Endothelial cell of umbilical vein (primary cell): ENCODE data around the gene NRXN3. TPM values are rescaled to one million over a fixed set of nuclear protein-coding genes. Genes with fewer than 3 reads are reported as not detected.

Source experiments
- BruUV-seq: library from RNA; stranded (reverse); fragments of 400-500 nt; replicated peaks from 2 replicates; lab custom pipeline; 2021; lab: Mats Ljungman, UMichigan
- CTCF ChIA-PET: fragments of 300-600, 350-600 bp; sonication (Branson Sonifier 250); formaldehyde crosslinking; loops from one replicate; lab custom pipeline; 2021; ENCODE audit warnings: antibody characterized with exemption, inconsistent platforms; lab: Charles Lee
- POLR2A ChIA-PET: fragments of 300-600, 350-600 bp; sonication (Branson Sonifier 250); formaldehyde crosslinking; loops from one replicate; lab custom pipeline; 2021; ENCODE audit warnings: antibody characterized with exemption, inconsistent platforms; lab: Charles Lee
- DNase-seq: peaks from one replicate; pipeline ENCODE4 v3.0.0-alpha.2; 2011; ENCODE audit warnings: low read depth, low spot score
- FAIRE-seq: peaks from 2 replicates; lab custom pipeline; 2011; peaks lifted over from hg19 to GRCh38; lab: Jason Lieb, UNC
- H2AFZ ChIP-seq: 2 replicates; pipeline ENCODE4 v1.6.0; 2012; ENCODE audit warnings: low read depth, low read length, control low read depth, inconsistent platforms
- H3K27ac ChIP-seq: 2 replicates; pipeline ENCODE4 v1.5.1; 2011; ENCODE audit warnings: low read depth, mild to moderate bottlenecking, control low read depth, low read length, moderate library complexity; ENCODE audit not compliant: insufficient read depth
- H3K27me3 ChIP-seq, 2 experiments: 2 replicates each; pipeline versions ENCODE4 v1.6.0 to v1.6.1; 2011; ENCODE audit warnings: low read length in 2 of 2, mixed read lengths in 1 of 2; ENCODE audit not compliant: control insufficient read depth in 2 of 2, insufficient read depth in 2 of 2
- H3K36me3 ChIP-seq, 2 experiments: 2 replicates in 1 of 2; 3 replicates in 1 of 2; pipeline ENCODE4 v1.5.1; 2011; ENCODE audit warnings: low read length in 2 of 2, mild to moderate bottlenecking in 1 of 2, moderate library complexity in 1 of 2; ENCODE audit not compliant: control insufficient read depth in 2 of 2, insufficient read depth in 2 of 2; ENCODE audit errors: extremely low read depth in 1 of 2
- H3K4me1 ChIP-seq: 3 replicates; pipeline ENCODE4 v1.5.1; 2011; ENCODE audit warnings: mild to moderate bottlenecking, low read length; ENCODE audit not compliant: control insufficient read depth, insufficient read depth; ENCODE audit errors: extremely low read depth
- H3K4me2 ChIP-seq: 2 replicates; pipeline ENCODE4 v1.6.1; 2011; ENCODE audit warnings: low read length, control low read depth, mixed read lengths; ENCODE audit not compliant: insufficient read depth
- H3K4me3 ChIP-seq, 3 experiments: fragments of 200-600 bp in 1 of 3; sonication (generic), shearing (Covaris generic) in 1 of 3; replicated peaks in 1 of 3; 2 replicates each; pipeline ENCODE4 v1.5.1; 2011 to 2016; ENCODE audit warnings: control low read depth in 3 of 3, low read length in 3 of 3, mild to moderate bottlenecking in 2 of 3, inconsistent platforms in 1 of 3, low read depth in 1 of 3, moderate library complexity in 1 of 3; ENCODE audit not compliant: insufficient read depth in 1 of 3
- H3K79me2 ChIP-seq: 2 replicates; pipeline ENCODE4 v1.6.0; 2012; ENCODE audit warnings: low read length, inconsistent platforms; ENCODE audit not compliant: control insufficient read depth, insufficient read depth
- H3K9ac ChIP-seq: replicated peaks from 2 replicates; pipeline ENCODE3; 2011; ENCODE audit warnings: low read length, control low read depth; ENCODE audit not compliant: insufficient read depth; ENCODE audit errors: extremely low read depth
- H3K9me1 ChIP-seq: replicated peaks from 3 replicates; pipeline ENCODE4 v1.6.0; 2011; ENCODE audit warnings: mild to moderate bottlenecking, low read length; ENCODE audit not compliant: control insufficient read depth, insufficient read depth; ENCODE audit errors: extremely low read depth
- H3K9me3 ChIP-seq: replicated peaks from 2 replicates; pipeline ENCODE4 v1.5.1; 2012; ENCODE audit warnings: low read length, inconsistent platforms; ENCODE audit not compliant: control insufficient read depth, insufficient read depth
- H4K20me1 ChIP-seq: replicated peaks from 2 replicates; pipeline ENCODE3; 2011; ENCODE audit warnings: mild to moderate bottlenecking, low read length; ENCODE audit not compliant: control insufficient read depth, insufficient read depth; ENCODE audit errors: extremely low read depth
- CTCF ChIP-seq, 2 donors: IDR thresholded peaks; 1 replicate in 1 of 2; 2 replicates in 1 of 2; pipeline ENCODE4 v1.5.1; 2011; ENCODE audit warnings: low read length in 2 of 2, mild to moderate bottlenecking in 2 of 2, moderate library complexity in 2 of 2, control low read depth in 1 of 2, inconsistent platforms in 1 of 2, low read depth in 1 of 2; ENCODE audit not compliant: insufficient read depth in 1 of 2; ENCODE audit errors: extremely low read depth in 1 of 2
- EZH2 ChIP-seq: IDR thresholded peaks from 2 replicates; pipeline ENCODE4 v1.6.1; 2012; ENCODE audit warnings: borderline replicate concordance, low read depth, mild to moderate bottlenecking, moderate library complexity, low read length, inconsistent platforms; ENCODE audit not compliant: severe bottlenecking
- FOS ChIP-seq: IDR thresholded peaks from 2 replicates; pipeline ENCODE4 v1.6.1; 2011; ENCODE audit warnings: mild to moderate bottlenecking, low read length, moderate library complexity, borderline replicate concordance; ENCODE audit not compliant: insufficient read depth
- GATA2 ChIP-seq: IDR thresholded peaks from 2 replicates; pipeline ENCODE4 v1.7.0; 2011; ENCODE audit warnings: low read depth, mild to moderate bottlenecking, moderate library complexity, mixed read lengths, low read length; ENCODE audit not compliant: insufficient read length, insufficient read depth
- JUN ChIP-seq: IDR thresholded peaks from 2 replicates; pipeline ENCODE4 v1.6.1; 2011; ENCODE audit warnings: borderline replicate concordance, low read depth; ENCODE audit not compliant: insufficient read length, insufficient read depth
- MYC ChIP-seq: IDR thresholded peaks from one replicate; pipeline ENCODE4 v1.6.1; 2011; ENCODE audit warnings: mild to moderate bottlenecking, low read depth, low read length
- POLR2A ChIP-seq: IDR thresholded peaks from 2 replicates; pipeline ENCODE4 v1.6.1; 2012; ENCODE audit warnings: low read depth, mild to moderate bottlenecking, control low read depth, low read length
- POLR2AphosphoS5 ChIP-seq: IDR thresholded peaks from 2 replicates; pipeline ENCODE4 v1.6.1; 2012; ENCODE audit warnings: low read depth, mild to moderate bottlenecking, control low read depth, low read length, moderate library complexity; ENCODE audit not compliant: insufficient read depth
- dilution Hi-C: fragments of 300-500 bp; cut with MboI; formaldehyde crosslinking; loops from one replicate; pipeline ENCODE4 v1.15.0; 2019; ENCODE audit warnings: low sequenced_read_pairs; ENCODE audit not compliant: extremely low pct_ligation_motif_present
- intact Hi-C: fragments of 100-400 bp; cut with micrococcal nuclease; formaldehyde crosslinking; loops from one replicate; pipeline ENCODE4 v1.10.0; 2022
- polyA plus RNA-seq, 4 experiments: library from polyadenylated mRNA; depleted of rRNA in 3 of 4; stranded (reverse) in 3 of 4; unstranded in 1 of 4; fragments of >200 nt; gene quantifications; 2 replicates each; pipeline versions ENCODE4 v1.2.1 to v1.2.3, GENCODE V29; 2011 to 2012; ENCODE audit warnings: missing spikeins in 1 of 4
- total RNA-seq: library from RNA; stranded (reverse); gene quantifications from 2 replicates; pipeline ENCODE4 v1.2.3, GENCODE V29; 2021
- TF ChIP-seq, protein P1 (sequence below): IDR thresholded peaks from 2 replicates; pipeline ENCODE4 v1.6.1; 2011; ENCODE audit not compliant: insufficient read depth, insufficient read length

Gene NRXN3
- total and polyA plus RNA-seq, 2 donors (not counting 3 experiments of a cell fraction or from before 2014, with no cell fraction given): 0.72 to 4.2 TPM

- H3K27ac ChIP-seq: no peak overlapping the region
- dilution Hi-C loops (no loop called here), intact Hi-C loops (no loop called here)
- H4K20me1 ChIP-seq: no peaks in the 10 kb centered on the region
- H3K4me3 ChIP-seq: no peak overlapping the region
- no TSS peak for BruUV-seq
- TF ChIP-seq GATA2: no peak
- no peak for TF ChIP-seq FOS
- TF ChIP-seq, protein P1, sequence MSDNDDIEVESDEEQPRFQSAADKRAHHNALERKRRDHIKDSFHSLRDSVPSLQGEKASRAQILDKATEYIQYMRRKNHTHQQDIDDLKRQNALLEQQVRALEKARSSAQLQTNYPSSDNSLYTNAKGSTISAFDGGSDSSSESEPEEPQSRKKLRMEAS: no peak
- no peak for TF ChIP-seq POLR2A
- no peak for TF ChIP-seq CTCF (IDR thresholded peaks at IDR 0.05; ENCODE audit: extremely low read depth in 1 of 2, insufficient read depth in 1 of 2, low read depth in 1 of 2, low read length in 2 of 2)
- no peak for TF ChIP-seq MYC
- no peak for TF ChIP-seq POLR2AphosphoS5
- TF ChIP-seq JUN: no peak
- TF ChIP-seq EZH2: no peak
- H2AFZ ChIP-seq: no peak overlapping the region
- H3K9ac ChIP-seq: no peak overlapping the region
- CTCF ChIA-PET: interaction anchor here (1.1 to 1.4 kb wide), 2 partner anchors 14 to 44 kb away, joined by 3 to 4 read pairs; no protein-coding TSS in a partner anchor
- FAIRE-seq: no peak
- POLR2A ChIA-PET: no interaction called here
- peaks cover 9% of the 10 kb centered on the region for H3K4me1 ChIP-seq
- H3K36me3 ChIP-seq: no peaks in the 10 kb centered on the region
- no peaks in the 10 kb centered on the region for H3K27me3 ChIP-seq
- H3K79me2 ChIP-seq: no peaks in the 10 kb centered on the region
- H3K4me2 ChIP-seq: no peak overlapping the region
- no peak for DNase-seq
- H3K9me1 ChIP-seq: no peaks in the 10 kb centered on the region
- no peaks in the 10 kb centered on the region for H3K9me3 ChIP-seq
Observed at GRCh38 chr14:78610994-78611393, 440.8 kb downstream of the NRXN3 start.
